Pancreas (tissue), 10 donors: ENCODE data around the gene CDH4. TPM values are rescaled to one million over a fixed set of nuclear protein-coding genes. Genes with fewer than 3 reads are reported as not detected.

Experiments used
- ATAC-seq, 4 donors: fragments of 200-7000 bp; cut with Tn5 transposase; one replicate each; pipeline versions ENCODE4 v1.8.0 to v1.9.1; 2020; ENCODE audit warnings: mild to moderate bottlenecking in 4 of 4, moderate library complexity in 4 of 4
- DNase-seq, 6 donors: peaks; one replicate each; pipeline ENCODE4 v3.0.0-alpha.2; 2020
- FAIRE-seq: peaks from 2 replicates; lab custom pipeline; 2012; peaks lifted over from hg19 to GRCh38; lab: Jason Lieb, UNC
- H3K27ac ChIP-seq, 4 donors: fragments of 200-600 bp; sonication (generic); 1 replicate in 3 of 4; 2 replicates in 1 of 4; pipeline versions ENCODE4 v1.5.0 to v1.8.0; 2020
- H3K27me3 ChIP-seq, 4 donors: fragments of 200-600 bp; one replicate each; pipeline ENCODE4 v1.8.0; 2021
- H3K36me3 ChIP-seq, 3 donors: fragments of 200-600 bp; sonication (generic) in 1 of 3; one replicate each; pipeline versions ENCODE4 v1.5.0 to v1.8.0; 2020 to 2021
- H3K4me1 ChIP-seq, 3 donors: fragments of 200-600 bp; one replicate each; pipeline ENCODE4 v1.8.0; 2021
- H3K4me3 ChIP-seq, 4 donors: fragments of 200-600 bp; sonication (generic) in 2 of 4; one replicate each; pipeline versions ENCODE4 v1.5.0 to v1.8.0; 2020 to 2021
- H3K9me3 ChIP-seq, 4 donors: fragments of 200-600 bp; one replicate each; pipeline ENCODE4 v1.8.0; 2021
- CTCF ChIP-seq, 4 donors: fragments of 200-600 bp; sonication (generic) in 3 of 4; IDR thresholded peaks; one replicate each; pipeline versions ENCODE4 v1.5.0 to v1.8.0; 2021; ENCODE audit warnings: antibody characterized with exemption in 4 of 4
- WGBS, 2 donors: extraction: QIAGEN DNeasy Blood & Tissue Kit; methylation state at CpG; one replicate each; pipeline ENCODE4 v1.1.7; 2013; 5-methylcytosine and 5-hydroxymethylcytosine counted together
- intact Hi-C, 3 donors: fragments of 100-400 bp; cut with DNase I; formaldehyde crosslinking; loops; one replicate each; pipeline versions ENCODE4 v1.11.1 to v1.14.2; 2022
- polyA plus RNA-seq, 2 donors: library from polyadenylated mRNA; stranded (reverse); fragments of 200-250 nt; gene quantifications; one replicate each; pipeline ENCODE4 v1.2.3, GENCODE V29; 2013
- total RNA-seq, 6 donors: library from RNA; stranded (reverse); fragmentation: NEBNext Ultra II Directional in 4 of 6; extraction: Animal tissue kit (Norgen Biotek cat#: 25700) in 4 of 6; gene quantifications; one replicate each; pipeline versions ENCODE4 v1.2.1 to v1.2.4, GENCODE V29; 2021 to 2023
- donor health status: healthy with polysubstance abuse.
- donor health status: DM: no; HTN: no; CAD: no; lungs with moderate emphysema.
- donor health status: DM: no; HTN: no; CAD: no.
- donor health status: control.
- donor health status: control.
- donor health status: Bipolar disorder and iron deficiency.
- donor health status: DM: yes; HTN: yes; CAD: no.
- donor health status: DM: no; HTN: no; CAD: no.
- donor health status: DM: no; HTN: no; CAD: no.
- donor health status: DM: yes; HTN: yes; CAD: no.

Gene CDH4
- total and polyA plus RNA-seq, 8 donors, result 0.04 to 1.4 (median 0.27) TPM

GRCh38 chr20:61821735-61822134, 569.7 kb downstream of the CDH4 start:
- no peak for FAIRE-seq
- no peak for DNase-seq
- Histone ChIP-seq H3K27ac (no peak overlapping the region), H3K9me3 (no peaks in the 10 kb centered on the region), H3K27me3 (no peaks in the 10 kb centered on the region), H3K4me3 (no peak overlapping the region), H3K36me3 (no peaks in the 10 kb centered on the region), H3K4me1 (no peaks in the 10 kb centered on the region)
- 41 to 43% methylated on average over 5 of the region's 5 CpGs for WGBS, 2 donors
- no peak for TF ChIP-seq CTCF (IDR thresholded peaks at IDR 0.05)
- ATAC-seq, result no peak
- intact Hi-C loops, result no loop called here

- FAIRE-seq (no peak), DNase-seq (peak in 1 of 6 donors; percentile 25), ATAC-seq (no peak)
- no peak overlapping the region for H3K4me3 ChIP-seq
- no peaks in the 10 kb centered on the region for H3K36me3 ChIP-seq
- H3K27ac ChIP-seq, result no peak overlapping the region
- no peaks in the 10 kb centered on the region for H3K27me3 ChIP-seq
- no peaks in the 10 kb centered on the region for H3K4me1 ChIP-seq
- no peaks in the 10 kb centered on the region for H3K9me3 ChIP-seq
- intact Hi-C loops, result no loop called here
- WGBS, 2 donors, result 77 to 83% methylated on average over 12 of the region's 12 CpGs
- TF ChIP-seq CTCF (IDR thresholded peaks at IDR 0.05), result no peak
Measured at GRCh38 chr20:61822396-61822795, 570.3 kb downstream of the CDH4 start.

DNA sequence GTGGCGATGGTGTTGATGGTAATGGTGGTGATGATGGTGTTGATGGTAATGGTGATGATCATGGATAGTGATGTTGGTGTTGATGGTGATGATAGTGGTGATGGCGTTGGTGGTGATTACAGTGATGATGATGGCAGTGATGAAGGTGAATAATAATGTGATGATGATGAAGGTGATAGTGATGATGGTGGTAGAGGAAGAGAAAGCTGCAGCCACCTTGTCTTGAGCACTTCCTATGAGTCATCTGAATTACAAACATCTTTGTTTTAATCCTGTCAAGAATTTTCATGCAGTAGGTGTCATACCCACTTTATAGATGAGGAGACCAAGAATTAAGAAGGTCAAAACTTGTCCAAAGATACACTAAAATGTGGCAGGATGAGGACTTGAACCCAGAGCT, 571.2 kb downstream of the CDH4 start:
- ATAC-seq, result no peak
- Histone ChIP-seq H3K4me3 (no peak overlapping the region), H3K36me3 (no peaks in the 10 kb centered on the region), H3K27me3 (no peaks in the 10 kb centered on the region), H3K27ac (no peak overlapping the region), H3K4me1 (no peaks in the 10 kb centered on the region), H3K9me3 (no peaks in the 10 kb centered on the region)
- TF ChIP-seq CTCF (IDR thresholded peaks at IDR 0.05), result no peak
- intact Hi-C loops, result no loop called here
- no peak for FAIRE-seq
- DNase-seq, result no peak
- WGBS, 2 donors, result 85 to 87% methylated on average over 2 of the region's 2 CpGs

GRCh38 chr20:61828891-61829290, 576.8 kb downstream of the CDH4 start:
- WGBS, 2 donors, result 84 to 85% methylated on average over 14 of the region's 14 CpGs
- ATAC-seq, result no peak
- Histone ChIP-seq H3K27me3 (no peaks in the 10 kb centered on the region), H3K4me3 (no peak overlapping the region), H3K36me3 (no peaks in the 10 kb centered on the region), H3K27ac (no peak overlapping the region), H3K9me3 (no peaks in the 10 kb centered on the region), H3K4me1 (no peaks in the 10 kb centered on the region)
- FAIRE-seq, result no peak
- DNase-seq, result peak in 1 of 6 donors; percentile 26
- intact Hi-C loops, result no loop called here
- TF ChIP-seq CTCF (IDR thresholded peaks at IDR 0.05), result no peak

DNA sequence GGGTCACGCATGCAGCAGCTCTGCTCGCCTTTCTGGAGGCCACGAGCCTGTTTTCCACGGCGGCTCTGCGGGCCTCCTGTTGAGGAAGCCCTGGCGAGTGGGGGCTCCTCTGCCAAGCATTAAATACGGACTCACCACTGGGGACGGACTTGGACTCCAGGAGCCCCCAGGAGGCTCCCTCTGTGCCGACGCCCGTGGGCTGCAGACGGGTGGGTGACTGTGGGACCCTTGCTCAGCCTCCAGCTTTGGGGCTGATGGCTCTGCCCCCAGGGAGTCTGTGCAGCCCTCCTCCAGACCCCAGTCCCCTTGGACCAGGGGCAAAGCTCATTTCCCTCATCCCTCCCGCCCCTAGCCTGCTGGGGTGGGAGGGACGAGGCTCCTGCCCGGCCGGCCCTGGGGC, 577.5 kb downstream of the CDH4 start:
- intact Hi-C loops, result no loop called here
- H3K9me3 ChIP-seq, result no peaks in the 10 kb centered on the region
- H3K27me3 ChIP-seq, result no peaks in the 10 kb centered on the region
- peak in 1 of 6 donors; percentile 18 for DNase-seq
- H3K4me1 ChIP-seq, result no peaks in the 10 kb centered on the region
- FAIRE-seq, result no peak
- H3K27ac ChIP-seq, result no peak overlapping the region
- no peaks in the 10 kb centered on the region for H3K36me3 ChIP-seq
- 62 to 70% methylated on average over 14 to 17 of the region's 17 CpGs for WGBS, 2 donors
- H3K4me3 ChIP-seq, result no peak overlapping the region
- no peak for ATAC-seq
- TF ChIP-seq CTCF (IDR thresholded peaks at IDR 0.05), result no peak
